ENCODE measurements around the gene IL17RA.

IL17RA gene

DNA sequence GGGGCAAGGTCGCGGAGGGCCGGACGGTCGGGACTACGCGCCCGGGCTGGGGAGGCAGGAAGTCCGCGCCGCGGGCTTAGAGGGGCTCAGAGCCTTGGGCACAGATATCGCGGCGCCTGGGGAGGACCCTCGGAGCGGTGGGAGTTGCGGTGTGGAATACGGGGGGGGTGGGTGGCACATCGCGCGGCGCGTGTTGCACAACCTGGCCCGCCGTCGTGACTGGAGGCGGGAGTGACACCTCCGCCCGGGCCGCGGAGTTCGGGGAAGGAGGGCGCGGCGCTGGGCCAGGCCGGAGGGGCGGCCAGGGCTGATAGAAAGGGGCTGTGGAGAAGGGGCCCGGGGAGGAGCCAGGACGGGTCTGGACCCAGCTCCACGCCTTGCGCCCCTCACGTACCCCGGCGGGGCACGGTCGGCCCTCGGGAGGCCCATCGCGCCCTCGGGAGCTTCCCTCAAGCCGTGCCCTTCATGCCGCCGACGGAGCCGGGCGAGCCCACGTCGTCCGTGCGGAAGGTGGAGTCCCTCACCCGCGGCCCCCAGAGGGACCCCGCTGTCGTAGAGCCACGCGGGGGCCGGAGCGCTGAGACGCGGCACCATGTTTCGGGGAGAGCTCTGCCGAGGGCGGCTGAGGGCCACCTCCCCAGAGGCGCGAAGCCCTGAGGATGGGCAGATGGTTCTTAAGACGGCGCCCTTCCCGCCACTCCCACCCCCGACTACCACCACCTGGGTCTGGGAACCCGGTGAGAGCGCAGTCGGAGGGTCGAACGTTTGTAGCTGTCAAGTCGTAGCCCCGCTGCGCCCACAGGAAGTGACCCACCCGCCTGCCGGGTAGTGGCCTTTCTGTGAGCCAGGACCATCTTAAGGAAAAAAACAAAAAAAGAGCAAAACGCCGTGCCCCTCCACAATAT lies 729 bp downstream of the IL17RA start:
- peak; percentile 25 for DNase-seq

DNA sequence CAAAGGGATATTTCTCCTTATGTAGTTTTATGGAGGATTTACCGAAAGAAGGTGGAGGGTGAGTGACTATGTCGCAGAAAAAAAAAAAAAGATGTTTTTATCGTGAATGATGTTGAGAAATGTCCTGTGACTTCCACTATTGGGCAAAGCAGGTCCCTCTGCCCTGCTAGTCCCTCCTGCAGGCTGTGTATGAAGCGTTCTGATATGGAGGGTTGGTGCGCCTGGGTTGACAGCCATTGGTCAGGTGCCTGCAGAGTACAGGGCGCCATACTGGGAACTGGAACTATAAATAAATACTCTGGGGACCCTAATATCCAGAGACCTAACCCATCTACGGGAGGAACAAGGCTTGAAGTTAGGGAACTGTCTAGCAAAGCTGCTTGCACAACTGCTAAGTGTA lies 1.5 kb downstream of the IL17RA start:
- no peak for DNase-seq

GRCh38 chr22:17086788-17087497 lies 2.1 kb downstream of the IL17RA start:
- DNase-seq = no peak

DNA sequence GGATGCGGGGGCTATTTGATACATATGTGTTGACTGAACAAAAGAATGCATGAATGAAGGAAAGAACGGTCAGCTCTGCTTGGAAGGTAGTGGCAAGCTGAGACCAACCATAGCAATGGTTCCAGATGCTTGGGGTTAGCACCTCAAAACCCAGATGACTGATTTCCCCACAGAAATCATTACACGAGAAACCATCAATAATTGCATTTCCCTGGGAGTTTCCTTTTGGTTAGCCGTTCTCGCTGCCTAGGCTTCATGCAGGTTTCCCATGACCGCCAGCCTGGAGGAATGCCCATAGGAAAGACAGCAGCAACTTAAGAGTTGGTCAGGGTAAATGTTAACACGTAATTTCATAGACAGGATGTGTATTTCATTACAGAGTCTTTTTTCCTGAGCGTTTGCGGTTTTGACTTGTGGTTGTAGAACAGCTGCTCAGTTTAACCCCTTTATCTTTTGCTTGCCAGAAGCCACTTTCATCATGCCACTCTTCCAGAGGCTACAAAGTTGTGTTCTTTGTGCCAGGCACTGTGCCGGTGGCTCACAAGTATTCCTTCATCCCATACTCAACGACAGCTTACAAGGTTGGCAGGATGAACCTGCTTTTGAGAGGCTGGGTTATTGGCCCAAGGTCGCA lies 2.8 kb downstream of the IL17RA start:
- peak; percentile 31 for DNase-seq

DNA sequence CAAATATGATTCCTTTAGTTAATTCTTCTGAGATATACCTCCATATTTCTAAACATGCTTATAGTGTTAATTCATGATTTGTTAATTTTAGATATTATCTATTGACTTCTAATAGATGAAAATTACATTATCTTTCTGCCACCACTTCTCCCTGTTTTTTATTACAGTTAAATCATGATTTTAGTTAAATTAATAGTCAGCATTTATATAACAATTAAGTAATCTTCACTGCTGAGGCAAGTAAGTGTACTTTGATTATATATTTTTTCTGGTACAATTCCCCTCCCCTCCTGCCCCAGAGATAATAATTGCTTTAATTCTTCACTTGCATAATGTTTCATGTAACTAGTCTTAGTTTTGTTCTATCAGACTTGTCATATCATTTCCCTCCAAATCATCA lies 5.8 kb downstream of the IL17RA start:
- no peak for DNase-seq

DNA sequence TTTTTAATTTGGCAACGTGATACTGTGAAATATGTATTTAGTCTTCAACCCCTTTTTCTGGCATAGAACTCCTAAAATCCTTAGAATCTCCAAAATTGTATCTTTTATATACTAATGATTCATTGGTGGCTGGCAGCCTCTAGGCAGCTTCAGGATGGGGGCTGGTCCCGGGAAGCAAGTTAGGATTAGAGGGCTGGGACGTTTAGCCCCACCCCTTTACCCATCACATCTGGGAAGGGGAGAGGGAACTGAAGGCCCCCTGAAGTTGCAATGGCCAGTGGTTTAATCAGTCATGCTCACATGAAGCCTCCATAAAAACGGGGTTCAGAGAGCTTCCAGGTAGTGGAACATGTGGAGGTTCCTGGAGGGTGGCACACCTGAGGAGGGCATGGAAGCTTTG lies 7.1 kb downstream of the IL17RA start:
- no peak for DNase-seq

- no peak for DNase-seq
These were observed 8.3 kb downstream of the IL17RA start for GRCh38 chr22:17093081-17093480.

GRCh38 chr22:17095538-17095937 lies 10.7 kb downstream of the IL17RA start:
- no peak for DNase-seq

DNA sequence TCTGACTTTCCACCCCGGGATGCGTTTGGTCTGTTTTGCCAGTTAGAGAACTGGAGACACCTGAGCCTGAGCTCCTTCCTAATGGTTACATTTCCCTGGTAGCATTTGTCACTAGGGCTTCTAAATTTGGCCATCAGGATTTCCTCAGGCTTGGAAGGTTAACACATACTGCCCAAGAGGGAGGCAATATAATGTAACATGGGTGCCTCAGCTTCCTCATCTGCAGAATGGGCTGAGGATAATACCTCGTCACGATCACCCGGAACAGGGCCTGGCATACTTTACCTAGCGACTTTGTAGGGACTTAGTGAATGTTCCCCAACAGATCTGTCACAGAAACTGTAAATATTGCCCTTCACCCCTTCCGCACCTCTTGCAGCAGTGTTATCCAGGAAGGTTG lies 11.3 kb downstream of the IL17RA start:
- no peak for DNase-seq

DNA sequence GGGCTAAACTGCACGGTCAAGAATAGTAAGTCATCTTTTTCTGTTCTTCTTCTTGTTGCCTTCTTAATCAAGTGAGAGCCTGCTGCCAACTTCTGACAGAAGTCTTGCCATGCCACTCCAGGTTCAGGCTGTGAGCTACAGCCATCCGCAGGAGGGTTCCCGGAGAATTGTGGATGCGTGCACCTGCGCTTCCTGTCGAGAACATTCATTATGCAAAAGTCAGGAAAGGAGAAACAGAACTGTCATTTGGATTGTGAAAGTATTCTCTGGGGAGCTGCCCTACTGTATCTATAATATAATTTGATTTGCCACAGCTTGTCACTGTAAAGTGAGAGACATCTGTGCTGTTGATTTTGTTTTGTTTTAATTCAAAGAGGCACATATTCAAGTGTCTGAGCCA lies 12.3 kb downstream of the IL17RA start:
- DNase-seq = no peak

- no peak for DNase-seq
These were observed 12.9 kb downstream of the IL17RA start for GRCh38 chr22:17097701-17098100.

GRCh38 chr22:17098379-17098819 lies 13.6 kb downstream of the IL17RA start:
- no peak for DNase-seq

DNA sequence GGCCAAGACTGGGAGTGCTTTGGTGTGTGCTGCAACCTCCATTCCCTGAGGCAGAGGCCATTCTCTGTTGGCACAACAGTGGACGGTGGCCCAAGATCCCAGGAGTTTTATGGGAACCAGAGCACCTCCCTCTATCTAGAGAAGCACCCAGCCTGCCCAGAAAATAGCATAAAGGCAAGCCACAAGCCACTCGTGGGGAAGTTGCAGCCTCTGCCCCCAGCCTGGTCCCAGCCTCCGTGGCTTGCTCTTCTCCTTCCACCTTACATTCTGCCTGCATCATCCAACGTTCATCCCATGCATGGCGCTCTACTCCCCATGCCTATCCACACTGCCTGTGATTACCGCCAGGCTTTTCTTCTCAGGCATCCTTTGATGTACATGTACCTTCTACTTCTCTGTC lies 15.8 kb downstream of the IL17RA start:
- DNase-seq = no peak

DNA sequence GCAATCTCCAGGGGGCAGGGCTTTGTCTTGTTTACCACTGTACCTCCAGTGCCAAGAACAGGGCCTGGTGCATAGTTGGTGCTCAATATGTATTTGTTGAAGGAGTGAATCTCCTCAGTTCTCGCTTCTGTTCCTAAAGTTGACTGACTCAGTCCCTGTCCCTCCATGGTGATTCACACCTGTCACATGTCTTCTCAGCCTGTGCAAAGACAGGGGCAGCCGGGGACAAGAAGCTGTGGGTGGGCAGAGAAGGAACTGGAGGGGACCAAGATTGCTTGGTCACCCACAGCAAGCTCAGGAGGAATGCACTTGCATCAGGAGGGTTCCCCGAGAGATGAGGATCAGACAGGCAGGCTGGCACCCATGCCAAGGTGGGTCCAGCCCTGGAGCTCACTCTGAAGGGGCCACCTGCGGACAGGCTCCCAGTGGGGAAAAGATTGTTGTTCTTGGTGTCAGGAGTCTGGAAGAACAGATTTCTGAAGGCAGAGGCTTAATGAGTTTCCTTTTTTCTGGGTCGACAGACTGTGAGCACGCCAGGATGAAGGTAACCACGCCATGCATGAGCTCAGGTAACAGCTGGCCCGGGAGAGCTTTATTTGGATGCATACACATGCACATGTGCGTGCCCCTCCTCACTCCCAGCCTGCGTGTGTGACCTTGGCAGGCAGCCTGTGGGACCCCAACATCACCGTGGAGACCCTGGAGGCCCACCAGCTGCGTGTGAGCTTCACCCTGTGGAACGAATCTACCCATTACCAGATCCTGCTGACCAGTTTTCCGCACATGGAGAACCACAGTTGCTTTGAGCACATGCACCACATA lies 16.9 kb downstream of the IL17RA start:
- no peak for DNase-seq

GRCh38 chr22:17102297-17102667 lies 17.5 kb downstream of the IL17RA start:
- no peak for DNase-seq

- no peak for DNase-seq
These were observed 18.6 kb downstream of the IL17RA start for GRCh38 chr22:17103351-17103750.

- no peak for DNase-seq
These were observed 19.6 kb downstream of the IL17RA start for GRCh38 chr22:17104336-17104935.

DNA sequence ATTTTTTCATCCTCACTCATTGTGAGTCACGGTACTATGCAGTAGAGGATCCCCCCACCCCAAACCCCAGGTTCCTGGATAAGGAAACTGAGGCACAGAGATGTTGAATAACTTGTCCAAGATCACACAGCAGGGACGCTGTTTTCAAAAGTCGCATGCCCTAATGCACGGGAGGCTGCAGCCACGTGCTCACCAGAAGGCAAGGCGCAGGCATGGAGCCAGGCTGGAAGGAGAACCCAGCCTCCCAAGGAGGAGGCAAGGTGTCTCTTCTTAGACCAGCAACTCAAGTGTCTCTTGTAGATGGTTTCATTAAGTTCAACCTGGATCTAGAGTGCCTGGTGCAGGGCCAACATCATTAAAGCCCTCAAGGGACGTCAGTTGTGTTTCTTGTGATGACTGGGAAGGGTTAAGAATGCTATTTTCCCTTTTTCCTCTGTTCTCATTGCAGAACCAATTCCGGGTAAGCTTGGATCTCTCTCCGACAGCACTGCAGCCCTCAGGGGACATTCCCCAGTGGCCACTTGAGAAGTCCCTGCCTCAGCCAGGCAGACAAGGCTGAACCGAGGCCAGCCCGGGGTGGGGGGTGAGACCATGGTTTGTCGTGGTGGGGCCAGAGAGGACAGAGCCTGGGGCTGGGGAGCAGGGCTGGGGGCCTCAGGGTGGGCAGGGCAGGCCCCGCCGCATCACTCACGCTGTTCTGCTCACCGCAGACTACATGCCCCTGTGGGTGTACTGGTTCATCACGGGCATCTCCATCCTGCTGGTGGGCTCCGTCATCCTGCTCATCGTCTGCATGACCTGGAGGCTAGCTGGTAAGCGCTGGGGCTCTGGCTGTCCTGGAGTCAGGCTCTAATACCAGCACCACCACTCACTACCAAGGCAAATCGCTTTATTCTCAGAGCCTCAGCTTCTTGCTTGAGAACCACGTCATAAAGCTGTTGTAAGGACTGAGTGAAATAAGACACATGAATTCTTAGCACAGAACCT lies 20.6 kb downstream of the IL17RA start:
- no peak for DNase-seq

DNA sequence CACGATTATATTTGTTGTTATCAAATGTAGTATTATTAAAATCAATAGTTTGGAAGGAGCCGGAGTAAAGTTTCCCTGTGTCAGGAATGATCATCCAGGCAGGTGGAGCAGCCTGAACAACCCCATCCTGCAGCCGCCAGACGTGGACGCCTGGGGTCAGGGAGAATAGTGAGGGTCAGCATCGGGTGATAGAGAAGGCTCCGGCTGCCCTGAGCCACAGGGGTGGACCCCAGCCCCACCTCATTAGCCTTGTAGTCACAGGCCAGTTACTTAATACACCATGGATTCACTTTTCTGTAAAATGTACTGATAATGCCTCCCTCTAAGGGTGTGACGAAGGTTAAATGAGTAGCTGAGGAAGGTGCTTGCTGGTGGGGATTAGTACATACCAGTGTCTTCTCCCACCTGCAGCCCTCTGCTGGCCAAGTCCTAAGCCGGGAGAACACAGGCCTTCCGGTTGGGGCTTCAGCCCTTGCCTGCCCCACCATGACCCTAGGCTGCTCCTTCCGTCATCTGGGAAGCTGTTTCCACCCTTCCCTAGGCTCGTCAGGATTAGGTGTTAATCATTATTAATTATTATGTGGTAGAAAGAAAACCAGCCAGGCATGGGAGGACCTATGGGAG lies 21.5 kb downstream of the IL17RA start:
- DNase-seq = no peak

DNA sequence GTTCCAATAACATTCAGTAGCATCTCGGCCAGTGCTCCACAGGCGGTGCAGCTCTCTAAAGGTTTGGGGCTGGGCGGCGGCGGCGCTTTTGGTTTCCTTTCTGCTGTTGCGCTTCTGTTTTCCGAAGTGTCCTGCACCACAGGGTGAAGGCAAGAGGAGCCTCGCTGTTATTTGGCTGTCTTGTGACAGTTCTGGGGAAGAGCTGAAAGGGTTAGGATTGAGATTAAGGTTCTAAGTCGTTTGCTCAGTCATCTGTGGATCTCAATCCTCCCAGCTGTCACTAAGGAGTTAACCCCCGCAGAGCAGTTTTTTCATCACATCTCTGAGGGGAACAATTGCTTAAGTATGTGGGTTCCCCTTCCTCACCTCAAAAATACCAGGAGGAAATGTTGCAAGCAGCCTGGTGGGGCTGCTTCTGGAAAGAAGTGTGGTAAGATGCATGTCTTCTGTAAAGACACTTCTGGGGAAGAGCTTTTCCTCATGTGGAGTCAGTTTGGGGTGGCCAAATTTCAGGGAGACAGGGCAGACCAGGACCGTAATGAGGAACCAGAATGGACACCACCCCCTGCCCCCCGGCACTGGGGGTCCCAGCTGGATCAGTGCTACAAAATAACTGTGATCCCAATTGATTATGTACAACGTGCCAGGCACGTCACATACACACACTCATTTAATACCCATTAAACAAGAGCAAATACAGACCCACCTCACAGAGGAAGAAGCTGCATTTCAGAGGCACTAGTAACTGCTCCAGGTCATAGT lies 22.2 kb downstream of the IL17RA start:
- DNase-seq = no peak

All from T-helper 9 cell (primary cell).